Activated CD4-positive, alpha-beta T cell treated with anti-CD3 and anti-CD28 coated beads, Interleukin-2, amount 50 U/mL, for 48 hours (primary cell): ENCODE data around the gene ELMO1.

Experiments
- DNase-seq, 2 experiments: peaks; one replicate each; pipeline ENCODE4 v3.0.0-alpha.2; 2020

ELMO1 gene

DNA sequence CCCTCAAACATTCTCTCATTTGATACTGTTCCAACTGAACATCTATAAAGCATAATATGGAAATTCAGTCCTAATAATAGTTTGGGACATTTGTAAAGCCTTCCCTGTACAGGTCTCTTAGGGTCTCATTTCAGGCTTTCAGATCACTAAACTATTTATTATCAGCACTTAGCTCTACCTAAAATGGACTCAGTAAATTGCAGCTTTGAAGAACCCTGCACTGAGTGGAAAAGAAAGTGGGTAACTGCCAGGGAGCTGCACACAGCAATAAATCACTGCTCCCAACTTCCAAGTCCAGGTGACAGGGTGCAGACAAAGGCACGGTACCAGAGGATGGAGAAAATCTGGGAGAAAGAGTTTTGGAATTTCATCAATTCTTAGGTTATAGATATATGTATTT is 559.5 kb downstream of the ELMO1 start:
- DNase-seq: no peak

DNA sequence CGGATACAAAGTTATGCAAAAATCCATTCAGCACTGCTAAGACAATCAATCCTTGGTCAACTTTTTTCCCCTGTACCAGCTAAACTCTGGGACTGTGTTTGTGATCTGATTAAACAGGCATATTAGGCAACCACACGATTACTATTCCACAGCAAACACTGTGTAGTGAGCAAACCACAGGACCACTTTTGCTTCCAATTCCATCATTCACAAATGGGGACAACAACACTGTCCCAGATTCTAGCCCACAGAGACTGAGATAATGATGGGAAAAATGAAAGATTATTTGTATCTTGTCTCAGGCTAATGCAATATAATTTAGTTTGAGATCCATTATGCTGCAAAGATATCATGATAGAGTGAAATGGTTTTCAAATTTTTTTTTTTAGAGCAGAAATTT is 560.7 kb downstream of the ELMO1 start:
- no peak for DNase-seq

DNA sequence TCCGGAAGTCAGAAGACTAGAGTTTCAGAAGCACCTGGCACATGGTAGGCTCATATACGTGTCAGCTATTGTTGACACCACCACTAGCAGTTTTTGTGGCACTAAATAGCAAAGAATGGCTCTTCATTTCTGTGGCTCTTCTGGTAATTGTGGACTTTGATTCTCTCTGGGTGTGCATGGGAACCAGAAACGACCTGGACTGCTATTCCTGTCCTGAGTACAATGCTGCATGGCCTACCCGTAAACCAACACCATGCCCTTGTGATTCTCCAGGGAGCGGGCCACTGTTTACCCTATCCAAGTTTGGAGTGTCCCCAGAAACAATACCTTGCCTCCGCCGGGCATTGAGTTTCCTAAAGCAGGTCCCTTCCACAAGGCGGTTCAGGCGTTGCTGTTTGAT is 561.4 kb downstream of the ELMO1 start:
- no peak for DNase-seq

DNA sequence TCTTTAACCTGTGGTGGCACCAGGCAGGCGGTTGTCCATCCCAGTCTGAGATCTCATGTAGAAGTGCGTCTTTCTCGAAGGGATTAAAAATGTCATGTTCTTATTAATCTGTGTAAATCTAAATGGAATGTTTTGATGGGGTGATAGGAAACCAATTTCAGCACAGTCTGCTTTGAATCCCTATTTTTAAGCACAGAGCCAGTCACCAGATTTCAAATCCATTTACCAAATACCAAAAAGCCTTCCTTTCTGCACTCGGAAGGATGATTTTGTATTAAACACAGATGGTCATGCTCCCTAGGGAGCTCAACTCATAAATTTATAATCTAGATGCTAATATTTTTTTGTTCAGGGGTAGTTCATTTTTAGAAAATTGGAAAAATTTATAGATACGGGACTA is 563.8 kb downstream of the ELMO1 start:
- DNase-seq: no peak

DNA sequence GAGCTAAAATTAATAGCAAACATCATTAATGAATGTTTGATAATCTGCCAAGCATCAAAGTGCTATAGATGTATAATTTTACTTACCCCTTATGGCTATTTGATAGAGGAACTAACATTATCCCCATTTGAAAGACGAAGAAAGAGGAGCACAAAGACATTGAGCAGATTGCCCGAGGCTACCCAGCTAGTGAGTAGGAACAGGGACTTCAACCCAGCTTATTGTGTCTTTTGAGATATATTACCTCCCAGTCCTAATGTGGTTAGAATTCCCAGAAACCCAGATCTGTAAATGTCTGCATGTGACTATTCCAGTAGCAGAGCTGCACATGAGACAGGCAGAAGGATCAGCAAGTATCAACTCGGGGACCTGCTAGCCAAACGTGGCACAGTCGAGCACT is 564.3 kb downstream of the ELMO1 start:
- no peak for DNase-seq

DNA sequence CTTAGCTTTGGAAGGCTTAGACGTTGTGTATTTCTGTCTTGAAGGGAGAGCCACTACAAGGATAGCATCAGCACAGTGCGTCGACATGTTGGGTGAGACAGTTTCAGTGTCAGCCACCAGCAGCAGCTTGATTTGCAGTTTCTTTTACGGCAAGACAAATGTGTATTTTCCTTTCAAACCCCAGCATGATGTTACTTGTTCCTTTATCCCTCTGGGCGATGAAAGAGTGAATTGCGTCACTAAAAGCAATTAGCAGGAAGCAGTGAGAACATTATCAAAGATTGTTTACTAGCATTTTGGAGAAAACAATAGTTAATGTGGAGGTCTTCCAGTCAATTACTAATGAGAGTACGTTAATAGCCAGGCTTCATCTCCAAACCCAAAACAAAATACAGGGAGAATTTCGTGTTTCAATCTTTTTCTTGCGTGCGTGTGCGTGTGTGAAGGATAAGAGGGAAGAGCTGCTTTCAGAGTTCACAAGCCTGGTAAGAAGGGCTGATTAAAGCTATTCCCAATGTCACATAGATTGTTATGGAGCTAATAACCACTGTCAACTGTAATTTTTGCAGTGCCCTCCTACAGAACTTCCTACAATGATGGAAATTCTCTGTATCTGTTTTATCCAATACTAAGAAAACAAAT is 567.3 kb downstream of the ELMO1 start:
- no peak for DNase-seq

DNA sequence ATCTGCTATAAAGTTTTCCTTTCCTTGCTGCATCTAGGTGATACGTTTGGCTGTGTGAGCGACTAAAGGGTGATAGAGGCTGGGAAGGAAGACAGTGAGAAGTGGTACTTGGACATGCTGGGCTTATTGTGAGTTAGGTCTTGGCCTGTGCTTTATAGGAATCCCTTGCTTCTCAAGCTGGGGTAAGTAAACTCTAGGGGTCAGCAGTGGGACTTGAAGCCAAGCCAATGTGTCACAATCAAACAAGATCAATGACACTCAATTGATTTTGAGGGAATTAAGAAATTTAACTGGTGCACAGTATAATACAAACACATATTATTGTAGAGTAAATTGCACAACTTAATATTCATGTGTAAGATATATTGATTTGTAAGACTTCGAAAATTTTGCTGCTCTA is 568.6 kb downstream of the ELMO1 start:
- no peak for DNase-seq

DNA sequence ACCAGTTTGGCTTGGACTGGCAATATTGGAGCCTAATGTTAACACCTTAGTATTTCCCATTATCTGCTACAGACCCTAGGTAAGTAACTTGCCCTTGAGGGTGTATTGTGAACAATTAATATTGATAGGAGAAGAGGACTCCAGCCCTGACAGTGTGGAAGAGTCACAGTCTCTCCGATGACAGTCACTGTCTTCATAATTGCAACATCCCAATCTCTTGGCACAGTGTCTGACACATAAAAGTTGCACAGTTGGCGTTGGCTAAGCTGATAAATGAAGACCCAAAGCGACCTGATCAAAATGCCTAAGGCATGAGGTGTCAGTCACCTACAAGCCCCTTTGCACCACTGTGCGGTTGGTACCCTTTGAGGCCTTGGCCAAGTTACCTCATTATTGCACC is 569.6 kb downstream of the ELMO1 start:
- no peak for DNase-seq

DNA sequence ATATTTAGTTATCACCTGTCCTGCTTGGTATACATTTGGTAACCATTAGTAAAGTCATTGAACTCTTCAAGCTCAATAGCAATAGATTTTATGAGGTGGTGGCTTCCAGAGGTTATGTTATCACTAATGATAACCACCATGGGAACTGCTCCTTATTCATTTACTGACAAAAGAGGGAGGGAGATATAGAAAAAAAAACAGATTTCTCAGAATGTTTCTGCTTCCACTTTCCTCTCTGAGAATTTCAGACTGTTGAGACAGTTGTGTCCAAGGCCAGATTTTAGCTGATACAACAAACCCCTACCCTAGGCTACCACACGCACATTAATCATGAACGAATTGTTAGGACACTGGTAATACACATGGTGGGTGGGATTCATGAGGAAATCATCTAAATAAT is 570.4 kb downstream of the ELMO1 start:
- no peak for DNase-seq

DNA sequence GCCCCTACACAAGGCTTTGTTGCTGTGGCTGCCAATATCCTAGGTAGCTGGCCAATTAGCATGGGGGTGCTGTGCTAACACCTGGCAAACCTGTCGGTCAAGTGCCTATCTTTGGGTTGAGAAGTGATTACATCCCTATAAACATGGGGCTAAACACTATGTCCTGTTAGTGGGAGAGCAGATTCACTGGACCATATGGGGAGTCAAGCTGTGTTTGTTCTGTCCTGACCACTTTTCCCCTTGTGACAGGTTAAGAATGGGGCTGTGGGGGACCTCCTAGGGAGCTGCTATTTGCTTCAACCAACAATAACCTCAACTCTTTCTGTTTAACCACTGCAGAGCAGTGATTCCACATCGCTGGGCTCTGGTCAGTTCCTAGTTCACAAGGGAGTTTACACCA is 572.9 kb downstream of the ELMO1 start:
- no peak for DNase-seq

DNA sequence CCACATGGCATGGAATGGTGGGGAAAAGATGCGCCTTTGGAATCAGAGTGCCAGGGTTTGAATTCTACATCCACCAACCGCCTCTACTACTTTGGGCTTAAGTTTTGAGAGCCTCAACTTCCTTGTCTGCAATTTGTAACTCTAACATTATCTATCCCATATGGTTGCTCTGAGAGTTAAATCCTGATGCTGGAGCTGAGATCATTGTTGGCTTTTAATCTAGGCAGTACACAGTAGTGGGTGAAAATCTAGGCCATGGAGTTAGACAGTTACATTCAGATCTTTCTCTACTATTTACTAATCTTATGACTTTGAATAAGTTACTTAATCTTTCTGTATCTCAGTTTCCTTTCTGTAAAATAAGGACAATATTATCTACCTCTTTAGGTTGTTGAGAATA is 574.6 kb downstream of the ELMO1 start:
- no peak for DNase-seq

DNA sequence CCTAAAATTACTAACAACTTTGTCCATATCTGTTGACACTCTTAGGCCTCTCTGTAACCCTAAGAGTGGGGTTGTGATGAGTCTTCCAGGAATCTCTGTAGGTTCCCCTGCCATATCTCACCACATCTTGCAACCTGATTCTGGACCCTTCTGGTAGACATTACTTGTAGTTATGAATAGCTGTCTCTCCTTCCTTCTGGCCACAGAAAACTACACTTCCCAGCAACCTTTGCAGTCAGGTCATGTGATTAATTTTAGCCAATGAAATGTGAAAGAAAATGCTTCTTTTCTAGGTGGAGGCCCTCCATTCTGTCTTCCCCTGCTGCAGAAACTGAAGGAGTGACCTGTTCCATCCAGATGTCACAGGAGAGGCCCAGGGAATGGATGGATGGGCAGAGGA is 576.8 kb downstream of the ELMO1 start:
- no peak for DNase-seq

DNA sequence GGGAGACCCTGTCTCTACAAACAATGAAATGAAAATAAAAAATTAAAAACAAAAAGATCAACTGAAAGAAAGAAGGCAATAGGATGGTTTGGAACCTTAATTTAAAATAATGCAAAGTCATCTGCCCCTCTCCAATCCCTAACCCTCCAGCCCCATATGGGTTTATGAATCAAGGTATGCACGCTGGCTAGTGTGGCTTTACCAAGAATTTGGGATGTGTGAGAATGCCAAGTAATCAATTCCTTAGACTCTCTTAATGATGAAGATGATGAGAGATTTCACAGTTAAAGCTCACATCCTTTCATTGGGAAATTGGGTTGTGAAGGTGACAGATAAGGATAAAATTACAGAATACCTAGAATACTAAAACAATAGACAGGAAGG is 577.3 kb downstream of the ELMO1 start:
- no peak for DNase-seq

DNA sequence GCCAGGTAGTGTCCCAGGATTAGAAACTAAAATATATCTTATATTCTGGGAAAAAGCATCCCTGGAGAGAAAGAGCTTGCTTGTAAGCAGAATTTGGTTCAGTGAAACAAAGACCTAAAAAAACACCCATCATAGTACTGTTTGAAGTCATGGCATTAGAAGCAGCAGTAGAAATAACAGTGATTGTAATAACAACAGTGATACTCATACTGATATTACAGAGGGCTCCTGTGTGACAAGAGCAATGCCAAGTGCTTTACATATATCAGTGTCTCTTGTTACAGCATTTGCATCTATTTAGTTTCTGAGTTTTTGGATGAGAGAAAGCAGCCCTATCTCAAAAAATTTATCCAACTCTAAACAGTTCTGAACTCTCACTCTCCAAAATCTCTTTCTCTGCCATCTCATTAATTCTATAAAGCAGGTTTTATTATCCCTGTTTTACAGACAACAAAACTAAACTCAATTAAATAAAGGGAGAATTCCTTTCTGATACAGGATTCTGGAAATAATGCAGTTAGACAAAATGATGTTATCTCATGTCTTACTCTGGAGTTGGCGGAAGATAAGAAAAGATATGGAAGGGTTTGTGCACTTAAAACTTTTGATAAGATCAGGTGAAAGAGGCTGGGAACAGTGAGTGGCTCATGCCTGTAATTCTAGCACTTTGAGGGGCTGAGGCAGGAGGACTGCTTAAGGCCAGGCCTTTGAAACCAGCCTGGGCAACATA is 577.9 kb downstream of the ELMO1 start:
- DNase-seq: no peak

DNA sequence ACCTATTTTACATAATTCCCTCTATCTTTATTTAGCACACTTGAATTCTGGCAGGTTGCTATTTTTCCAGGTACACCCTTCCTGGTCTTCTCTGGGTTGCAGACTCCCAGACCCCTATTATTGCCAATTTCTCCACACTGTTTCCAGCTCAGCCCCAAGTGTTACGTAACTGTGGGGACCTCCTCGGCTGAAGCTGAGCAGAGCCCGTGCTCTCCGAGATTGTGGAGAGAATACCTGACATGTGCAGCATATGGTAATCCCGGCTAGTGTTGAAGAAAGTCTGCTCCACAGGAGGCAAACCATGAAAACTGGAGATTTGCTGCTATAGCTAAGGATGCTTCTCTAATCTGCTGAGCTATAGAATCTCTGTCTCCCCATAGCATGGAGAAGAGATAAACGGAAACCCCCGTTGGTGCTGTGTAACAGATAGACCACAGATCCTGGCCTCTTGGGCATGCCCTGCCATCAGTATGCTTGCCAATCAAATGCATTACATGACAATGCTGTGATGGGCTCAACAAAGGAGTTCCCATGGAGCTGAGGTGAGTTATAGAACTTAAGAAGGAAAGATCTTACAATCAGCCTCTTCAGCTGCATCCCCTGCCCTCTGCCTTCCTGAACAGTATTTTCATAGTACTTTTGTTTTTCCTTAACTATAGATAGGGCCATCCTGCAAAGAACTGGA is 579.8 kb downstream of the ELMO1 start:
- no peak for DNase-seq

DNA sequence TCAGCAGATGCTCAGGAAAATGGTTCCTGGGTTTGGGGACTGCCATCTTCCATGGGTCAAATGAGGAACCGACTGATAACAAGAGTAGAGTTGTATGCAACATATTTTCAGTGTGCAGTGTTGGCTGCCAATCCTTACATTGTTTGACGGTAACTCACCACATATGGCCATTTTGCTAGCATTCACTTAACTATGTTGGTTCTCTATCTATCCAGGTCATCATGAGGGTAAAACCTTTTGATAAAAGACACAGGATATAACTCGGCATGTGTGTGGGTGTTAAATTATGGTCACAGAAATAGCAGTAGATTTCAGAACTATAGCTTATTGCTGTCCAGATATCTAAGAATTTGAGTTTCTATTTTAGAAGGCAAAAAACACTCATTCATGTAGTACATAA is 583.6 kb downstream of the ELMO1 start:
- DNase-seq: no peak

DNA sequence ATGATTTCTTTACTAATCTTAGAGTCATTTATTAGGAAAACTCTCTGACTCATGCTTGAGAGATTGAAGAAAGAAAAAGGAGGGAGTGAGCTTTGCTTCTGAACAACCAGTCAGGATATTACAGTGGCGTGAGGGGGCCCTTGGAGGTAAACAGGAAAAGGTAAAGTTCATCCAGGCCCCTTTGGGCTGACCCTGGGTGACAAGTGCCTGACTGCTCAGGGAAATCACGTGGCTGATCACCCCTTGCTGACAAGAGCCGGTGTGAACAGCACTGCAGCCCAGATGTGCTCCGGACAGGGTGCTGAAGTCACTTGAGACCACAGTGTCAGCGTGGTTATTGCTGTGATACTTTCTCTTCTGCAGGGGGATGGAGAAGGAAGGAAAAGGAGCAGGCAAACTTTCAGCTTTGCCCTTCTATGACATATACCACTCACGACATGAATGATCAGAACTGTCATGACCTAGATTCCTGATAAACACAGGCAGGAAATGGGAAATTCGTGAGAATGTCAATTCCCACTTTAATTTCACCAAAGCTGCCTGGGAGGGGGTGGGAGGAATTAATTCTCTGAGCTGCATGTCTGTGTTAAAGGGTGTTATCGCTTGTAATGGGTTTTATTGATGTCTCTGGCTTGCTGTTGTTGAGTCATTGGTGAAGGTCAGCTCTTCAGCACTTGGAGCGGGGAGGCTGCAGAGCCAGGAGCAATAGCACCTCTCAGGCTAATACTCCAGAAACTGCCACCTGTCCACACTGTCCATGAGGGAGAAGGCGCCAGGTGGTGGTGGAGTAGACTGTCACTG is 584.6 kb downstream of the ELMO1 start:
- DNase-seq: no peak

DNA sequence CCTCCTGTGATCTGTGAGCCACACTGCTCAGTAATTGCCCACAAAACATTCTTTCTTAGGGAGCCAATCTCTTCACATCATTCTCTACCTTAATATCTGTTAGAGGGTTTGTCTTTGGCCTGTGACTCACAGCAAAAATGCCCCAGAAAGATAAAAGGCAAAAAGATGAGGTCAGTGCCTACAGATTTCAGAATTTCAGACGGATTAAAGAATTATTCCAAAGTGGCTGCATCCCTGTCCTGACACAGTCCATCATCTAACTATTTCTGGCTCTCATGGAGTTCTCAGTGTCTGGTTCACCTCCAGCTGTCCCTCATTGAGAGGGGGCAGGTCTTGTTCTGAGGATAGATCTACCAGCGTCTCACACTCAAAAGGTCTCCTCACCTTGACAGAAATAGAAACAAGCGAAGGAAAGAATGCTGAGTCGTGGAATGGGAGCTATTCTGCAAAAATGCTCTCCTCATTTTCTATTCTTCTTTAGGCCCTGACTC is 585.8 kb downstream of the ELMO1 start:
- no peak for DNase-seq

DNA sequence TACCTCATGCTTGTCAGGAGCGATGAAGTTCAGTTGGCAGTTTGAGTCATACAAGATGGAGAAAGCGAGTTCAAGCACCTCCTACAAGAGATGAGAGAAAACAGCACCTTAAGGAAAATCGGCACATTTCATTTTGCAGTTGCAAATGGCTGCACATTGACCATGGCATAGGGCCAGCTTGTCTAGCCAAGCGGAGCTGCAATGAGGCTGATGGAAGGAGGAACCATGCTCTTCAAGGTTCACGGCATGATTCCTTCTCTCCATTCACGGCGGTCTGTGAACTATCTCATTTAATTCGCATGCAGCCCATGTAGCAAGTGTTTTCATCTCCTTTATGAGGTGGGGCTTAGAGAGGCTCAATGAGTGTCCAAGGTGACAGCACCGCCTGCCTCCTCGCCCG is 587.0 kb downstream of the ELMO1 start:
- no peak for DNase-seq

DNA sequence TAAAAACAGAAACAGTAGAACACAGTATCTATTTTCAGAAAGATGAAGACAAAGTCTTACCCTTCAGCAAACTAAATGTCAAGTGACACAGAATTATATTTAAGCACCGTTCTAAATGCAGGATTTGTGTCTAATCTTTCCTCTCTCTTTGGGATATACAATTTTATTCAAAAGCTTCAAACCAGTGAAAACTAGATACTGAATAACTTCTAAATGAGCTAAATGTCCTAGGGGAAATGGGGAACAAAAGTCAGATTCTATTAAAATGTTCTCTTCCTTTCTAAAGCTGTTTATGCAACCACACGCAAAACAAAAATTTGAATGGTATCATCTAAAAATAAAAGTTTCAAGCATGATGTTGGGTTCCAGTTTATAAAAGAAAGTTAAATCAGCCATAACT is 588.0 kb downstream of the ELMO1 start:
- DNase-seq: no peak

DNA sequence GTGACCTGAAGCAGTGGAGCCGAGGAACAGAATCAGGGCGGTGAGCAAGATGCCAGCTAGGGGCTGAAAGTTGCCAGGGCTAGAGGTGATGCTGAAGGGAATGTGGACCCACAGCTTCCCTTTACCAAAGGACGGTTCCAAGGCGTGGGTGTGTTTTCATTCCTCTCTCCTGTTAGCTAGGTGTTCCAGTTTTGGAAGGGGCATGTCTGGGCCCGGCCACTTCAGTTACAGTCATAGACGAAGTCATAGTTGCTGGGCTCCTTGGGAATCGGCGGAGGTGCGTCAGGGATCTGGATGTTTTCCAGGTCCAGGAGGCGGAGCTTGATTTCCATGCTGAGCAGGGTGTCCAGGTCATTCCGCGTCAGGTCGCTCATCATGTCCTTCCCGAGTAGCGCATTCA is 593.3 kb downstream of the ELMO1 start:
- DNase-seq: no peak

DNA sequence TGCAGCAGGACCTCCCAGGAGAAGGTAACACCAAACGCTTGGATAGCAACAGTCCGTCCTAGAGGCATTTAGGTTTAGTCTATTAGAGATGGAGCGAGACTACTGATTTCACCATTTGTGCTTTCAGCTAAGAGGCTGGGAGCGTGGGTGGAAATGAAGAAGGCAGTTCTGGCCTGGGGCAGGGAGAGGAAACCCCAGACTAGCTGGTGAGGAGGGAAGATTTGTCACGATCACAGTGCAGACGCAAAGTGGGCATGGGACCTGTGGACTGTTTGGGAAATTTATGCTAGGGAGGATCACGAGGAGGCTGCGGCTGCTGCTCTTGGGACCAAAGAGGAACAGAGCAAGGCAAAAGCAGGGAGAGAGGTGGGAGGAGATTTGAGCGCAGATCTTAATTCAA is 594.0 kb downstream of the ELMO1 start:
- no peak for DNase-seq

DNA sequence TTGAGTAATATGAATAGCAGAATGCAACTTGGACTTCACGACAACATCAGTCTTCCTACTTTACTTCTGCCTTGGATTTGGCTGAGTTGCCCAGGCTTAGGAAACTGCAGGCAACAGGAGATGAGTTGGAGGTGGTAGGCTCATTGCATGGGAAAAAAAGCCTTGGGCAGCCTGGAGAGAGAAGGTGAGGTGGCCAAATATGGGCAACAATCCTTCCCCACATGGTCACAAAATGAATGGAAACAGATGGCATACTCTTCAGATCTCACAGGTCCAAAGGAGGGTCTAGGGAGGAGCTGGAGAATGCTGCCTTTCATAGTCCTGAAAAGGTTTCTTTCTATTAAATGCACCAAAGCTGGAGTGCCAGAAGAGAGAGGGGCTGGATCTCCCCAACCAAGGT is 595.7 kb downstream of the ELMO1 start:
- DNase-seq: no peak

DNA sequence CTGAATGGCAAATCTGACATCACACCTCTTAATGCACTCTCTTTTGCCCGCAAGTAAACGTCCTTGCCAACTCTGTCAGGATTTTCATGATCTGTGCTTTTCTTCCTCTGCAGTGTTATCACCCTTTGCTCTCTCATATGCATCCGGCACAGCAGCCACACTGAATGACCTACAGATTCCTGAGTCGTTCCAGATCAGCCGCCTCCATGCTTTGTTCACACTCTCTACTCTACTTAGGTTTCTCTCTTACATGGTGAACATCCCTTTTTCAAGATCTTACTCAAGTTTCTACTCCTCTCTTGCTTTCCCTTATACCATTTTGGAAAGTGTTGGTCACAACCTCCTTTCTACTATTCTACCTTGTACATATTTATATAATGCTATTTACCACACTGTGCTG is 596.6 kb downstream of the ELMO1 start:
- peak; percentile 32 to 50 for DNase-seq
